ENCODE results near the gene PHACTR1.

DNA sequence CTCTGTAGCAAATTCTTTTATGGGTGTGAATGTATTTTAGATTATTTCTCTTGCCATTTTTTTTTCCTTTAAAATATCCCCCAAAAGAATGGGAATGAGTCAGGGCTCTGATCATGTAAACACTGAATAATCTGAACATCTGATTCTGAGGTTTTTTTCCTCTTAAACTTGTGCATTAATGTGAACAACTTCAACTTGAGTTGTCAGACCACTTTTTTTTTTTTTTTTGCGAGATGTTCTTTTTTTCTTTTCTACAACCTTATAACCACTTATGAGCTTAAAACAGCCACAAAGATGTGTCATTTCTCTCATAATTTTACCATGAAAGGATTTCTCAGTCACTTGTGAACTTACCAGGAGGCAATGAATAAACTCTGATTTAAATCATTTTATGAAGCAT is 526.5 kb downstream of the PHACTR1 start:
- TF ChIP-seq POLR2A (IDR thresholded peaks at IDR 0.05; ENCODE audit: low read length) (no peak), GATA1 (IDR thresholded peaks at IDR 0.05; ENCODE audit: low read depth, low read length) (no peak)
